HEK293T (cell line): ENCODE measurements around the gene POLR3A.

Experiments
- FOXA1 ChIP-seq: fragments of 450-650 bp; IDR thresholded peaks from 2 replicates; pipeline ENCODE4 v1.6.1; 2016; ENCODE audit warnings: mild to moderate bottlenecking
- L3MBTL2 ChIP-seq: fragments of 450-650 bp; conservative IDR thresholded peaks from 2 replicates; pipeline ENCODE4 v1.6.1; 2016; ENCODE audit warnings: mild to moderate bottlenecking
- NFRKB ChIP-seq: fragments of 450-650 bp; IDR thresholded peaks from 2 replicates; pipeline ENCODE4 v1.6.1; 2016; ENCODE audit warnings: mild to moderate bottlenecking, moderate library complexity

- no peak for TF ChIP-seq FOXA1
- no peak for TF ChIP-seq L3MBTL2
- no peak for TF ChIP-seq NFRKB
Observed at GRCh38 chr10:78069151-78069550, 39.8 kb upstream of the POLR3A start.
